ENCODE results near the gene RPE. TPM values are rescaled to one million over a fixed set of nuclear protein-coding genes. Genes with fewer than 3 reads are reported as not detected.

The RPE gene
- total and polyA plus RNA-seq, 4 donors, result 12.3 to 50.1 (median 19.2) TPM

DNA sequence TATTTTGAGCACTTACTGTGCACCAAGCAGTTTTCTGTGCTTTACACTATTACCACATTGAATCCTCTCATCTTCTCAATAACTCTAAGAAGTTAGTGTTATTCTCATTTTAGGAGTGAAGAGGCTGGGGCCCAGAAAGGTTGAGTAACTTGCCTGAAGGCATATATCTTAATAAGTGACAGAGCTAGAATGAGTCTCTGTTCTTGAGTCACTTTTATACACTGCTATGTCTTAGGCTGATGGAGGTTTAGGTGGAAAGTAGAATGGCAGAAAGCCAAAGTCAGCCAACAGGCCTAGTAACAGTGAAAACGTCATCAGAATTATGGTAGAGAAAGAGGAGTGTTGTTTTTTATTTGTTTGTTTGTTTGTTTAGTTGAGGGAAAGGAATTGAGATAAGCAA, 27.9 kb upstream of the RPE start:
- Histone ChIP-seq H3K9ac (ENCODE audit: low read depth in 1 of 2, low read length in 2 of 2) (no peak overlapping the region), H3K4me3 (ENCODE audit: low read depth in 1 of 3, low read length in 3 of 3) (no peak overlapping the region), H3K4me1 (ENCODE audit: control insufficient read depth in 4 of 4, insufficient read depth in 4 of 4, low read length in 3 of 4) (peaks cover 0 to 6% (median 2%) of the 10 kb centered on the region in 4 donors), H3K27ac (ENCODE audit: low read depth in 1 of 2, low read length in 2 of 2) (no peak overlapping the region), H3K36me3 (ENCODE audit: control insufficient read depth in 4 of 4, insufficient read depth in 3 of 4, low read depth in 1 of 4, low read length in 3 of 4) (no peaks in the 10 kb centered on the region), H3K9me3 (ENCODE audit: control insufficient read depth in 4 of 4, low read length in 3 of 4) (no peaks in the 10 kb centered on the region), H3K27me3 (ENCODE audit: control insufficient read depth in 4 of 4, insufficient read depth in 4 of 4, low read length in 3 of 4) (no peaks in the 10 kb centered on the region)
- DNase-seq (ENCODE audit: low spot score), result no peak
- TF ChIP-seq SP1 (IDR thresholded peaks at IDR 0.05), result no peak
- no peak for TF ChIP-seq RXRA (IDR thresholded peaks at IDR 0.05)
- TF ChIP-seq FOXA2 (IDR thresholded peaks at IDR 0.05), result no peak
- no peak for TF ChIP-seq FOXA1 (IDR thresholded peaks at IDR 0.05)
- no peak for TF ChIP-seq JUND (IDR thresholded peaks at IDR 0.05)
- no peak for TF ChIP-seq GABPA (IDR thresholded peaks at IDR 0.05 in 1 of 2, conservative IDR thresholded peaks at IDR 0.05 in 1 of 2)
- TF ChIP-seq ZBTB33 (IDR thresholded peaks at IDR 0.05), result no peak
- no peak for TF ChIP-seq YY1 (IDR thresholded peaks at IDR 0.05)
- TF ChIP-seq RAD21 (IDR thresholded peaks at IDR 0.05), result no peak
- TF ChIP-seq NR2F2 (IDR thresholded peaks at IDR 0.05), result no peak
- TF ChIP-seq REST (IDR thresholded peaks at IDR 0.05), result no peak
- TF ChIP-seq, protein P1, sequence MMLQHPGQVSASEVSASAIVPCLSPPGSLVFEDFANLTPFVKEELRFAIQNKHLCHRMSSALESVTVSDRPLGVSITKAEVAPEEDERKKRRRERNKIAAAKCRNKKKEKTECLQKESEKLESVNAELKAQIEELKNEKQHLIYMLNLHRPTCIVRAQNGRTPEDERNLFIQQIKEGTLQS (IDR thresholded peaks at IDR 0.05), result no peak
- TF ChIP-seq CTCF (IDR thresholded peaks at IDR 0.05; ENCODE audit: low read depth, low read length, missing input control), result no peak
- no peak for TF ChIP-seq HNF4A (conservative IDR thresholded peaks at IDR 0.05)
- no peak for TF ChIP-seq EGR1 (IDR thresholded peaks at IDR 0.05; ENCODE audit: low read depth in 2 of 2)
- no peak for TF ChIP-seq TAF1 (conservative IDR thresholded peaks at IDR 0.05)
- WGBS, result 60% methylated on average over 1 of the region's 1 CpG

Data from liver (tissue), 9 donors.